ENCODE data around the gene SLC16A7. TPM values are rescaled to one million over a fixed set of nuclear protein-coding genes. Genes with fewer than 3 reads are reported as not detected.

The SLC16A7 gene
- total RNA-seq, 2 experiments from 2014 or later = 30.7 to 34.1 TPM

DNA sequence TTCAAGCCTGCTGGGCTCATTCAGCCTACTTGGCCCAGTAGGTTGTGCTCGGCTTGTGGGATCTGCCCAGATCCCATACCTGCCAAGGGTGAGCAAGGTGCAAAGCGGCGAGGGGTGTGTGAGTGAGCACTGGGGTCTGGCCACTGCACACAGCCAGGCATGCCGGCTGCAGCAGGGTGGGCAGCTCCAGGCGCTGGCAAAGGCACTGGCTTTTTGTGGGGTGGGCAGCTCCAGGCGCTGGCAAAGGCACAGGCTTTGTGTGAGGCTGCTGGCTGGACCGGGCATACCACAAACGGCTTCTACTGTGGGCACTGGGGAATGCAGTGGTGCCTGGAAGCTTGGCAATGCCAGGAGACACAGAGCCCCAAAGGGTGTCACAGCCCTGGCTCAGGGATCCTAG, 137.4 kb downstream of the SLC16A7 start:
- H3K36me3 ChIP-seq (ENCODE audit: insufficient read depth, low read length) = peaks cover 11% of the 10 kb centered on the region; the same call in 1 of the 2 replicates
- H3K9me3 ChIP-seq (ENCODE audit: low read length) = no peaks in the 10 kb centered on the region
- intact Hi-C loops (cut with micrococcal nuclease; ENCODE audit: unreplicated experiment) = no loop called here
- POLR2A ChIA-PET = interaction anchor here (1.1 kb wide), 1 partner anchor 14 kb away, joined by 3 read pairs; no protein-coding TSS in a partner anchor
- TF ChIP-seq EZH2phosphoT487 (IDR thresholded peaks at IDR 0.05; ENCODE audit: borderline replicate concordance, low read depth, low read length) (no peak), CTCF (conservative IDR thresholded peaks at IDR 0.05; ENCODE audit: low read length) (no peak)
- BruUV-seq (replicated peaks) = no TSS peak
- no peaks in the 10 kb centered on the region for H3K4me1 ChIP-seq (ENCODE audit: insufficient read depth, low read length, poor library complexity, severe bottlenecking)
- no peaks in the 10 kb centered on the region for H3K9me2 ChIP-seq (ENCODE audit: insufficient read depth, low read length)
- H3K27ac ChIP-seq (ENCODE audit: low read depth, low read length, poor library complexity, severe bottlenecking) = no peak overlapping the region
- no peak for DNase-seq (ENCODE audit: low spot score)
- H3K4me2 ChIP-seq (ENCODE audit: low read length) = no peak overlapping the region
- CTCF ChIA-PET (ENCODE audit: unreplicated experiment) = no interaction called here
- H2AFZ ChIP-seq (ENCODE audit: low read length) = no peak overlapping the region
- H3K4me3 ChIP-seq (ENCODE audit: low read depth, low read length, poor library complexity, severe bottlenecking) = no peak overlapping the region
- no peaks in the 10 kb centered on the region for H3K79me2 ChIP-seq (ENCODE audit: insufficient read depth, low read depth, low read length)
- 0 out of 2 replicates have a peak, but pooled peaks cover 2% of the 10 kb centered on the region for H4K20me1 ChIP-seq (ENCODE audit: insufficient read depth, low read length)

GRCh38 chr12:59734371-59734770, 138.5 kb downstream of the SLC16A7 start:
- Histone ChIP-seq H3K4me1 (ENCODE audit: insufficient read depth, low read length, poor library complexity, severe bottlenecking) (no peaks in the 10 kb centered on the region), H3K36me3 (ENCODE audit: insufficient read depth, low read length) (peaks cover 11% of the 10 kb centered on the region; the same call in 1 of the 2 replicates), H3K4me2 (ENCODE audit: low read length) (no peak overlapping the region), H3K79me2 (ENCODE audit: insufficient read depth, low read depth, low read length) (no peaks in the 10 kb centered on the region), H3K9me3 (ENCODE audit: low read length) (no peaks in the 10 kb centered on the region), H3K9me2 (ENCODE audit: insufficient read depth, low read length) (no peaks in the 10 kb centered on the region), H3K4me3 (ENCODE audit: low read depth, low read length, poor library complexity, severe bottlenecking) (no peak overlapping the region), H3K27ac (ENCODE audit: low read depth, low read length, poor library complexity, severe bottlenecking) (no peak overlapping the region), H4K20me1 (ENCODE audit: insufficient read depth, low read length) (no peaks in the 10 kb centered on the region), H2AFZ (ENCODE audit: low read length) (no peak overlapping the region)
- DNase-seq (ENCODE audit: low spot score) = no peak
- intact Hi-C loops (cut with micrococcal nuclease; ENCODE audit: unreplicated experiment) = no loop called here
- ChIA-PET CTCF (ENCODE audit: unreplicated experiment) (no interaction called here), POLR2A (interaction anchor here (0.6 to 1.2 kb wide), 3 partner anchors 12 to 16 kb away, joined by 3 to 4 read pairs (median 3); no protein-coding TSS in a partner anchor)
- no TSS peak for BruUV-seq (replicated peaks)
- TF ChIP-seq CTCF (conservative IDR thresholded peaks at IDR 0.05; ENCODE audit: low read length) (no peak), EZH2phosphoT487 (IDR thresholded peaks at IDR 0.05; ENCODE audit: borderline replicate concordance, low read depth, low read length) (no peak)

- POLR2A ChIA-PET = interaction anchor here (0.7 to 1.2 kb wide), 2 partner anchors 11 to 36 kb away, joined by 3 to 4 read pairs; no protein-coding TSS in a partner anchor
- H3K9me3 ChIP-seq (ENCODE audit: low read length) = no peaks in the 10 kb centered on the region
- no peaks in the 10 kb centered on the region for H3K4me1 ChIP-seq (ENCODE audit: insufficient read depth, low read length, poor library complexity, severe bottlenecking)
- no peak overlapping the region for H3K4me2 ChIP-seq (ENCODE audit: low read length)
- H3K4me3 ChIP-seq (ENCODE audit: low read depth, low read length, poor library complexity, severe bottlenecking) = no peak overlapping the region
- no peak overlapping the region for H2AFZ ChIP-seq (ENCODE audit: low read length)
- H3K9me2 ChIP-seq (ENCODE audit: insufficient read depth, low read length) = no peaks in the 10 kb centered on the region
- TF ChIP-seq CTCF (conservative IDR thresholded peaks at IDR 0.05; ENCODE audit: low read length) = no peak
- TF ChIP-seq EZH2phosphoT487 (IDR thresholded peaks at IDR 0.05; ENCODE audit: borderline replicate concordance, low read depth, low read length) = no peak
- DNase-seq (ENCODE audit: low spot score) = no peak
- CTCF ChIA-PET (ENCODE audit: unreplicated experiment) = no interaction called here
- H4K20me1 ChIP-seq (ENCODE audit: insufficient read depth, low read length) = no peaks in the 10 kb centered on the region
- H3K79me2 ChIP-seq (ENCODE audit: insufficient read depth, low read depth, low read length) = no peaks in the 10 kb centered on the region
- intact Hi-C loops (cut with micrococcal nuclease; ENCODE audit: unreplicated experiment) = no loop called here
- peaks cover 11% of the 10 kb centered on the region; the same call in 1 of the 2 replicates for H3K36me3 ChIP-seq (ENCODE audit: insufficient read depth, low read length)
- BruUV-seq (replicated peaks) = no TSS peak
- no peak overlapping the region for H3K27ac ChIP-seq (ENCODE audit: low read depth, low read length, poor library complexity, severe bottlenecking)
Measured at GRCh38 chr12:59735231-59735630, 139.4 kb downstream of the SLC16A7 start.

Measured in OCI-LY7 (cell line).